Osteocyte (in vitro differentiated cells): Measurements from ENCODE around the gene NT5DC3. TPM values are rescaled to one million over a fixed set of nuclear protein-coding genes. Genes with fewer than 3 reads are reported as not detected.

ENCODE experiments used
- DNase-seq: peaks from one replicate; pipeline ENCODE4 v3.0.0; 2021; ENCODE audit warnings: mixed read lengths; ENCODE audit not compliant: unreplicated experiment; ENCODE audit errors: extremely low spot score
- H3K27ac Mint-ChIP-seq: one replicate; pipeline ENCODE4 v1.8.0; 2021; ENCODE audit warnings: mild to moderate bottlenecking, mixed read lengths; ENCODE audit not compliant: unreplicated experiment
- H3K27me3 Mint-ChIP-seq: one replicate; pipeline ENCODE4 v1.8.0; 2021; ENCODE audit warnings: mixed read lengths; ENCODE audit not compliant: unreplicated experiment
- H3K36me3 Mint-ChIP-seq: one replicate; pipeline ENCODE4 v1.8.0; 2021; ENCODE audit warnings: mixed read lengths; ENCODE audit not compliant: unreplicated experiment
- H3K4me1 Mint-ChIP-seq: one replicate; pipeline ENCODE4 v1.8.0; 2021; ENCODE audit warnings: mixed read lengths; ENCODE audit not compliant: unreplicated experiment
- H3K4me3 Mint-ChIP-seq: one replicate; pipeline ENCODE4 v1.8.0; 2021; ENCODE audit warnings: mild to moderate bottlenecking, moderate library complexity, mixed read lengths; ENCODE audit not compliant: unreplicated experiment
- H3K9me3 Mint-ChIP-seq: one replicate; pipeline ENCODE4 v1.8.0; 2021; ENCODE audit warnings: mixed read lengths; ENCODE audit not compliant: unreplicated experiment
- total RNA-seq: library from RNA; stranded (reverse); gene quantifications from 2 replicates; pipeline ENCODE4 v1.2.1, GENCODE V29; 2021
- TF ChIP-seq, protein P1 (sequence below): fragments of 200-600 bp; sonication (generic); IDR thresholded peaks from 2 replicates; pipeline ENCODE4 v1.5.0; 2021; ENCODE audit warnings: antibody characterized with exemption, mild to moderate bottlenecking, moderate library complexity

The NT5DC3 gene
- total RNA-seq, 1 donor from 2014 or later, result 12.5 TPM

- Mint-ChIP-seq H3K4me1 (peaks cover 12% of the 10 kb centered on the region), H3K27ac (no peak overlapping the region), H3K4me3 (no peak overlapping the region), H3K27me3 (no peaks in the 10 kb centered on the region), H3K9me3 (no peaks in the 10 kb centered on the region), H3K36me3 (peaks cover 15% of the 10 kb centered on the region)
- TF ChIP-seq, protein P1, sequence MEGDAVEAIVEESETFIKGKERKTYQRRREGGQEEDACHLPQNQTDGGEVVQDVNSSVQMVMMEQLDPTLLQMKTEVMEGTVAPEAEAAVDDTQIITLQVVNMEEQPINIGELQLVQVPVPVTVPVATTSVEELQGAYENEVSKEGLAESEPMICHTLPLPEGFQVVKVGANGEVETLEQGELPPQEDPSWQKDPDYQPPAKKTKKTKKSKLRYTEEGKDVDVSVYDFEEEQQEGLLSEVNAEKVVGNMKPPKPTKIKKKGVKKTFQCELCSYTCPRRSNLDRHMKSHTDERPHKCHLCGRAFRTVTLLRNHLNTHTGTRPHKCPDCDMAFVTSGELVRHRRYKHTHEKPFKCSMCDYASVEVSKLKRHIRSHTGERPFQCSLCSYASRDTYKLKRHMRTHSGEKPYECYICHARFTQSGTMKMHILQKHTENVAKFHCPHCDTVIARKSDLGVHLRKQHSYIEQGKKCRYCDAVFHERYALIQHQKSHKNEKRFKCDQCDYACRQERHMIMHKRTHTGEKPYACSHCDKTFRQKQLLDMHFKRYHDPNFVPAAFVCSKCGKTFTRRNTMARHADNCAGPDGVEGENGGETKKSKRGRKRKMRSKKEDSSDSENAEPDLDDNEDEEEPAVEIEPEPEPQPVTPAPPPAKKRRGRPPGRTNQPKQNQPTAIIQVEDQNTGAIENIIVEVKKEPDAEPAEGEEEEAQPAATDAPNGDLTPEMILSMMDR, result no peak
- DNase-seq, result no peak
These were observed 67.7 kb downstream of the NT5DC3 start for GRCh38 chr12:103773109-103773910.

DNA sequence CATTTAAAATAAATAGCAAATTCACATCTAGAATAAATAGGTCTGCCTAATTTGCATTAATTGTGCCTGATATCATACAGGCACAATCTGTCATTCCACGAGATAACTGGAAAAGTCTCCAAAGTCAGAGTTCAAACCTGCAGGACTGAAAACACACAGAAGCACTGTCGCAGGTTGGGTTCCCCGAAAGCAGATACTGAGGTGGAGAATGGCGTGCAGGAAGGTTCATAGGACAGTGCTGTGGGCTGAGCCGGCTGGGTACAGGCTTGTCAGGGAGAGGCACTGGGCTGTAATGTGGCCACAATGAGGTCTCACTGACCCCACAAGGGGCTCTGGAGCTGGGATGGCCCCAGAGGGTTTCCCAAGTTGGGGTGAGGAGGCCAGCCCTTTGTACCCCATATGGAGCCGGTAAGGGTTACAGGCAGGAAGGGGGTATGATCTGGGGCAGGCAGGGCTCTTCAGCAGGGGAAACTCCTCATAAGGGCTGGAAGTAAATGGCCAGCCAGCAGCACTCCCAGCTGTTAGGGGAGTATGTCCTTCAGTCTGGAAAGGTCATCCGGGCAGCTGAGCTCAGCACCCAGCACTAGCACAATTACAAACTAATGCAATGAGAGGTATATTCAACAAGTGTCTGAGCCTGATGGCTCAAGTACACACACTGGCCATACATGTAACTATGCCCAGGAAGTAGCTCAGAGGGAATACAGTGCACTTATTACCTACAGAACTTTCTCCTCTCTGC lies 68.5 kb downstream of the NT5DC3 start:
- Mint-ChIP-seq H3K36me3 (peaks cover 10% of the 10 kb centered on the region), H3K27ac (no peak overlapping the region), H3K4me1 (peaks cover 12% of the 10 kb centered on the region), H3K4me3 (no peak overlapping the region), H3K9me3 (no peaks in the 10 kb centered on the region), H3K27me3 (no peaks in the 10 kb centered on the region)
- DNase-seq, result no peak
- TF ChIP-seq, protein P1, result no peak

DNA sequence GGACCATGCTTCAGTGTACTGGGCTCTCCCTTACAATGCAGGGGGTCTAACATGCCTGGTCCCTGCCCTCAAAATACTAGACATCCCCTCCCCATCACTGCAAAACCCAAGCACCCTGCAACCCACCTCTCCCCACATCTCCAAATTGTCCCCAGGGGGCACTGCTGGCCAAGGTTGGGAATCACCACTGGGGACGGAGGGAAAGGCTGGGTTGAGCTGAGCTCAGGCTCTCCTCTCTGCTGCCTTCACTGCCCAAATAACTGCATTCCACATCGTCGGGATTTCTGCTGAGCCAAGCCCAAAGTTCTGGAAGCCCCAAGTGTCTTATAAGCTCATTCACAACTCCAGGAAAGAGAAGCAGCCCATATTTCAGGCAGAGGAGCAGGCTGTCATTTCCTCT lies 69.6 kb downstream of the NT5DC3 start:
- DNase-seq, result no peak
- Mint-ChIP-seq H3K4me1 (peaks cover 12% of the 10 kb centered on the region), H3K9me3 (no peaks in the 10 kb centered on the region), H3K27ac (no peak overlapping the region), H3K27me3 (no peaks in the 10 kb centered on the region), H3K4me3 (no peak overlapping the region), H3K36me3 (peaks cover 10% of the 10 kb centered on the region)
- TF ChIP-seq, protein P1, result peak; percentile 55

- Mint-ChIP-seq H3K27ac (no peak overlapping the region), H3K4me1 (peaks cover 12% of the 10 kb centered on the region), H3K27me3 (no peaks in the 10 kb centered on the region), H3K4me3 (no peak overlapping the region), H3K9me3 (no peaks in the 10 kb centered on the region), H3K36me3 (peaks cover 11% of the 10 kb centered on the region)
- no peak for DNase-seq
- TF ChIP-seq, protein P1, result no peak
These were observed 71.6 kb downstream of the NT5DC3 start for GRCh38 chr12:103769240-103769945.
